Suprapubic skin (tissue), 3 donors: ENCODE data around the gene PCDH1.

Source experiments
- CTCF ChIP-seq, 2 donors: fragments of 200-600 bp in 1 of 2; fragments of 450-650 bp in 1 of 2; sonication (generic) in 1 of 2; IDR thresholded peaks; one replicate each; pipeline ENCODE4 v1.5.1; 2016 to 2019; ENCODE audit warnings: antibody characterized with exemption in 2 of 2, mild to moderate bottlenecking in 1 of 2, moderate library complexity in 1 of 2
- POLR2A ChIP-seq, 2 donors: fragments of 450-650 bp; IDR thresholded peaks; one replicate each; pipeline ENCODE4 v1.6.1; 2017; ENCODE audit warnings: antibody characterized with exemption in 2 of 2, mild to moderate bottlenecking in 2 of 2, moderate library complexity in 2 of 2

DNA sequence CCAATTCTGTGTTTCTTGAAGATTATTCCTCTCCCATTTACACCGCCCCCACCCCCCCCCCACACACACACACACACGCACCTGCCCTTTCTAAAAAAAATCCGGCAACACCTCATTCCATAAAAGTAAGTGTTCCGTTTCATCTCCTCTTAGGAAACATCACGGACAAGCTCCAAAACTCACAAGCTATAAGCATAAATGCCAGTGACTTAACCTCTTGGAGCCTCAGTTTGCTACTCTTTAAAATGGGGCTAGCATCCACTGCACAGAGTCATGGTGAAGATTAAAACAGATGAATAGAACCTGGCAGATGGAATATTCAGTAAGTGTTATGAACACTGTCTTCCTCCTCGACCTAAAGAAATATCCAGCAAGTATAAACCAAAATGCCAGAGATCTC is 70.5 kb downstream of the PCDH1 start:
- TF ChIP-seq POLR2A (IDR thresholded peaks at IDR 0.05) (no peak), CTCF (IDR thresholded peaks at IDR 0.05) (no peak)
